Spleen (tissue), 7 donors: ENCODE results near the gene TBC1D26.
"Not testable (repeated sequence)": the region's sequence is repeated elsewhere in the genome, so short reads cannot be mapped to it uniquely, and the experiment has no call there.

Experiments used
- POLR2A ChIP-seq, 3 donors: fragments of 450-650 bp; IDR thresholded peaks; one replicate each; pipeline ENCODE4 v1.5.1; 2017; ENCODE audit warnings: antibody characterized with exemption in 3 of 3, mild to moderate bottlenecking in 1 of 3
- POLR2AphosphoS5 ChIP-seq, 3 donors: sonication (generic); formaldehyde crosslinking; IDR thresholded peaks; one replicate each; pipeline ENCODE4 v1.5.1; 2017; ENCODE audit warnings: antibody characterized with exemption in 3 of 3
- TF ChIP-seq, protein P1 (sequence below), 11 experiments: fragments of 200-600 bp in 7 of 11; fragments of 450-650 bp in 4 of 11; sonication (generic) in 4 of 11; IDR thresholded peaks in 8 of 11; conservative IDR thresholded peaks in 3 of 11; 1 replicate in 7 of 11; 2 replicates in 4 of 11; pipeline versions ENCODE4 v1.4.0 to v1.8.0; 2016 to 2021; ENCODE audit warnings: antibody characterized with exemption in 11 of 11, inconsistent platforms in 4 of 11, mild to moderate bottlenecking in 1 of 11
- donor health status: DM: no; HTN: no; CAD: no; lungs with moderate emphysema.
- donor health status: DM: no; HTN: no; CAD: no.
- donor health status: DM: no; HTN: no; CAD: no.

DNA sequence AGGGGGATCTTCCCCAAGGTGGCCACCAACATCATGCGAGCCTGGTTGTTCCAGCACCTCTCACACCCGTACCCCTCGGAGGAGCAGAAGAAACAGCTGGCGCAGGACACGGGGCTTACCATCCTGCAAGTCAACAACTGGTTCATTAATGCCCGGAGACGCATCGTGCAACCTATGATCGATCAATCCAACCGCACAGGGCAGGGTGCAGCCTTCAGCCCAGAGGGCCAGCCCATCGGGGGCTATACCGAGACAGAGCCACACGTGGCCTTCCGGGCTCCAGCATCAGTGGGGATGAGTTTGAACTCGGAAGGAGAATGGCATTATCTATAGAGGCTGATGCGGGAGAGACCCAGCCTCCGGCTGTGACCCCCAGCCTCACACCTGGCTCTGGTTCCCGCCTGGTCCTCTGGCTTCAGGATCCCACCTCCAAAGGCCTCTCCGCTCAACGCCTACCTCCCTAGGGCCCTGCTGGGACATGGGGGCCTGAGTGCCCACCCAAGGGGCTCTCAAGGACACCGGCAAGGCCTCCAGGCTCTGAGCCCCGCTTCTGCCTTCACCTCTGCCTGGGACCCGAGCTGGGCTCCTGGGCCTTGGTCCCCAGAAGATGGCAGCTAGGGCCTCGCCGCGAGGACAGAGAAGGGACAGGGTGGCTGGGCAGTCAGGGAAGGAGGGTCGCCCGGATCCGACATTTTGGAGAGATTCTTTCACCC, 55.4 kb downstream of the TBC1D26 start:
- not testable (repeated sequence) for TF ChIP-seq POLR2AphosphoS5, POLR2A (IDR thresholded peaks at IDR 0.05)
- TF ChIP-seq, protein P1, sequence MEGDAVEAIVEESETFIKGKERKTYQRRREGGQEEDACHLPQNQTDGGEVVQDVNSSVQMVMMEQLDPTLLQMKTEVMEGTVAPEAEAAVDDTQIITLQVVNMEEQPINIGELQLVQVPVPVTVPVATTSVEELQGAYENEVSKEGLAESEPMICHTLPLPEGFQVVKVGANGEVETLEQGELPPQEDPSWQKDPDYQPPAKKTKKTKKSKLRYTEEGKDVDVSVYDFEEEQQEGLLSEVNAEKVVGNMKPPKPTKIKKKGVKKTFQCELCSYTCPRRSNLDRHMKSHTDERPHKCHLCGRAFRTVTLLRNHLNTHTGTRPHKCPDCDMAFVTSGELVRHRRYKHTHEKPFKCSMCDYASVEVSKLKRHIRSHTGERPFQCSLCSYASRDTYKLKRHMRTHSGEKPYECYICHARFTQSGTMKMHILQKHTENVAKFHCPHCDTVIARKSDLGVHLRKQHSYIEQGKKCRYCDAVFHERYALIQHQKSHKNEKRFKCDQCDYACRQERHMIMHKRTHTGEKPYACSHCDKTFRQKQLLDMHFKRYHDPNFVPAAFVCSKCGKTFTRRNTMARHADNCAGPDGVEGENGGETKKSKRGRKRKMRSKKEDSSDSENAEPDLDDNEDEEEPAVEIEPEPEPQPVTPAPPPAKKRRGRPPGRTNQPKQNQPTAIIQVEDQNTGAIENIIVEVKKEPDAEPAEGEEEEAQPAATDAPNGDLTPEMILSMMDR (IDR thresholded peaks at IDR 0.05 in 8 of 11, conservative IDR thresholded peaks at IDR 0.05 in 3 of 11): not testable (repeated sequence)
